Measurements from ENCODE around the gene LRCH1. TPM values are rescaled to one million over a fixed set of nuclear protein-coding genes. Genes with fewer than 3 reads are reported as not detected.
A peak's percentile ranks its signal among the peaks of the same experiment; 100 is the strongest.

Gene LRCH1
- total and polyA plus RNA-seq, 2 of the 13 experiments (the other 11 are each of a cell fraction or from before 2014, with no cell fraction given) = 4.1 to 12.6 TPM

DNA sequence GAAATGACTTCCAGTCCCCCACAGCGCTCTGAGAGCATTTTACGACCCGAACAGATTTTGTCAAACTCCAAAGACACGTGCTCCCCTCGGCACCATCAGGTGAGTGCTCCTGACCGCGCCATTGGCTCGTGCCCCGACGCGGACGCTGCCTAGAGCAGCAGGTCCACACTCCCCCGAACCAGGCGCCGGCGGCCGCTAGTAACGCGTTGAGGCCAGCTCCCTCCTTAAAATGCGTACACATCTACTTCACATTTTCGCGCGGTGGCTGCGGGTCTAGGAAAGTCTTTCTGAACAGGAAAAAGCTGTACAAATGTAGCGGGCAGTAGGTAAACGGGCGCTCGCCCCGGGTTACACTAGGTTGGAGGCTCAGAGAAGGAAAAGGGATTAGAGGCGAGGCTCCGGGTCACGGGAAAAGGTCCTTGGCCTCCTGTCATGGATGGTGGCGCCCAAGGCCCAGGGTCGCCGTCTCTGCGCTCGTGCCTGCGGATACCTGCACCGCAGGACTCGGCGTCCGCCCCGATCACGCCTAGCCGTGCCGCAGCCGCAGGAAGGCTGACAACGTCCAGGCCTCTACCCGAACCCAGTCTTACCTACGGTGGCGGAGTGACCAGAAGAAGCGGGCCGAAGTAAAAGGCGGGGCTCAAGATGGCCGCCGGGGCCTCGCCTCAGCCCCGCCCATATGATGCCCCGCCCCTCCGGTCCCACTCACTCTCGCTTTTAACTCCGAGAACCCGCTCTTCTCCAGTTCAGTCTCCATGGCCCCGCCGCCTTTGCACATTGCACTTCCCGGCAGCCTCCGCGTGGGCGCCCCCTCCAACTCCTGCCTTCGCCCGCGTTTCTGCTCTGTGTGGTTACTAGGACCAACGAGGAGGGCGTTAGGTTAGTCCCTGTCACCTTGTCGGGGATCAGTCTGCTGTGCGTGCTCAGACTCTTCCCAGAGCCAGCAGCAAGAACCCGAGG, 243.8 kb downstream of the LRCH1 start, which contains the start of gene ESD (continued):
- peak; percentile 81 for TF ChIP-seq ZNF30 (CRISPR knock-in tag; IDR thresholded peaks at IDR 0.05)
- no peak for TF ChIP-seq NBN (conservative IDR thresholded peaks at IDR 0.05)
- TF ChIP-seq RBAK (CRISPR knock-in tag; IDR thresholded peaks at IDR 0.05) = no peak
- TF ChIP-seq, protein P1, sequence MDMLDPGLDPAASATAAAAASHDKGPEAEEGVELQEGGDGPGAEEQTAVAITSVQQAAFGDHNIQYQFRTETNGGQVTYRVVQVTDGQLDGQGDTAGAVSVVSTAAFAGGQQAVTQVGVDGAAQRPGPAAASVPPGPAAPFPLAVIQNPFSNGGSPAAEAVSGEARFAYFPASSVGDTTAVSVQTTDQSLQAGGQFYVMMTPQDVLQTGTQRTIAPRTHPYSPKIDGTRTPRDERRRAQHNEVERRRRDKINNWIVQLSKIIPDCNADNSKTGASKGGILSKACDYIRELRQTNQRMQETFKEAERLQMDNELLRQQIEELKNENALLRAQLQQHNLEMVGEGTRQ (IDR thresholded peaks at IDR 0.05; ENCODE audit: low read depth, low read length) = peak; percentile 77
- TF ChIP-seq, protein P1 (CRISPR knock-in tag; IDR thresholded peaks at IDR 0.05; ENCODE audit: borderline replicate concordance) = peak; percentile 82; the same call in 1 of the 2 replicates
- peak; percentile 62; the same call in 1 of the 2 replicates for TF ChIP-seq ZNF556 (CRISPR knock-in tag; IDR thresholded peaks at IDR 0.05; ENCODE audit: borderline replicate concordance)
- TF ChIP-seq NKX3-1 (CRISPR knock-in tag; IDR thresholded peaks at IDR 0.05) = 0 out of 2 replicates have a peak, but pooled peaks have one; percentile 41
- TF ChIP-seq SATB2 (CRISPR knock-in tag; IDR thresholded peaks at IDR 0.05) = peak; percentile 39; the same call in 1 of the 2 replicates
- TF ChIP-seq, protein P2, sequence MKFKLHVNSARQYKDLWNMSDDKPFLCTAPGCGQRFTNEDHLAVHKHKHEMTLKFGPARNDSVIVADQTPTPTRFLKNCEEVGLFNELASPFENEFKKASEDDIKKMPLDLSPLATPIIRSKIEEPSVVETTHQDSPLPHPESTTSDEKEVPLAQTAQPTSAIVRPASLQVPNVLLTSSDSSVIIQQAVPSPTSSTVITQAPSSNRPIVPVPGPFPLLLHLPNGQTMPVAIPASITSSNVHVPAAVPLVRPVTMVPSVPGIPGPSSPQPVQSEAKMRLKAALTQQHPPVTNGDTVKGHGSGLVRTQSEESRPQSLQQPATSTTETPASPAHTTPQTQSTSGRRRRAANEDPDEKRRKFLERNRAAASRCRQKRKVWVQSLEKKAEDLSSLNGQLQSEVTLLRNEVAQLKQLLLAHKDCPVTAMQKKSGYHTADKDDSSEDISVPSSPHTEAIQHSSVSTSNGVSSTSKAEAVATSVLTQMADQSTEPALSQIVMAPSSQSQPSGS (CRISPR knock-in tag; IDR thresholded peaks at IDR 0.05) = peak; percentile 52; the same call in 1 of the 2 replicates
- TF ChIP-seq POLR2A (IDR thresholded peaks at IDR 0.05; ENCODE audit: insufficient read depth in 1 of 2, low read depth in 2 of 2, low read length in 2 of 2) = peak; percentile 75 to 89
- no peak for TF ChIP-seq HMGA1 (CRISPR knock-in tag; conservative IDR thresholded peaks at IDR 0.05)
- 0 out of 2 replicates have a peak, but pooled peaks have one; percentile 62 for TF ChIP-seq ZFAT (CRISPR knock-in tag; conservative IDR thresholded peaks at IDR 0.05)
- TF ChIP-seq MEF2D (CRISPR knock-in tag; IDR thresholded peaks at IDR 0.05) = peak; percentile 47; the same call in 1 of the 2 replicates
- TF ChIP-seq MAF1 (CRISPR knock-in tag; IDR thresholded peaks at IDR 0.05; ENCODE audit: borderline replicate concordance) = no peak; the same call in 1 of the 2 replicates
- TF ChIP-seq, protein P3, sequence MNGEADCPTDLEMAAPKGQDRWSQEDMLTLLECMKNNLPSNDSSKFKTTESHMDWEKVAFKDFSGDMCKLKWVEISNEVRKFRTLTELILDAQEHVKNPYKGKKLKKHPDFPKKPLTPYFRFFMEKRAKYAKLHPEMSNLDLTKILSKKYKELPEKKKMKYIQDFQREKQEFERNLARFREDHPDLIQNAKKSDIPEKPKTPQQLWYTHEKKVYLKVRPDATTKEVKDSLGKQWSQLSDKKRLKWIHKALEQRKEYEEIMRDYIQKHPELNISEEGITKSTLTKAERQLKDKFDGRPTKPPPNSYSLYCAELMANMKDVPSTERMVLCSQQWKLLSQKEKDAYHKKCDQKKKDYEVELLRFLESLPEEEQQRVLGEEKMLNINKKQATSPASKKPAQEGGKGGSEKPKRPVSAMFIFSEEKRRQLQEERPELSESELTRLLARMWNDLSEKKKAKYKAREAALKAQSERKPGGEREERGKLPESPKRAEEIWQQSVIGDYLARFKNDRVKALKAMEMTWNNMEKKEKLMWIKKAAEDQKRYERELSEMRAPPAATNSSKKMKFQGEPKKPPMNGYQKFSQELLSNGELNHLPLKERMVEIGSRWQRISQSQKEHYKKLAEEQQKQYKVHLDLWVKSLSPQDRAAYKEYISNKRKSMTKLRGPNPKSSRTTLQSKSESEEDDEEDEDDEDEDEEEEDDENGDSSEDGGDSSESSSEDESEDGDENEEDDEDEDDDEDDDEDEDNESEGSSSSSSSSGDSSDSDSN (CRISPR knock-in tag; IDR thresholded peaks at IDR 0.05) = peak; percentile 92
- no peak for TF ChIP-seq KLF15 (CRISPR knock-in tag; IDR thresholded peaks at IDR 0.05; ENCODE audit: borderline replicate concordance)
- TF ChIP-seq, protein P4, sequence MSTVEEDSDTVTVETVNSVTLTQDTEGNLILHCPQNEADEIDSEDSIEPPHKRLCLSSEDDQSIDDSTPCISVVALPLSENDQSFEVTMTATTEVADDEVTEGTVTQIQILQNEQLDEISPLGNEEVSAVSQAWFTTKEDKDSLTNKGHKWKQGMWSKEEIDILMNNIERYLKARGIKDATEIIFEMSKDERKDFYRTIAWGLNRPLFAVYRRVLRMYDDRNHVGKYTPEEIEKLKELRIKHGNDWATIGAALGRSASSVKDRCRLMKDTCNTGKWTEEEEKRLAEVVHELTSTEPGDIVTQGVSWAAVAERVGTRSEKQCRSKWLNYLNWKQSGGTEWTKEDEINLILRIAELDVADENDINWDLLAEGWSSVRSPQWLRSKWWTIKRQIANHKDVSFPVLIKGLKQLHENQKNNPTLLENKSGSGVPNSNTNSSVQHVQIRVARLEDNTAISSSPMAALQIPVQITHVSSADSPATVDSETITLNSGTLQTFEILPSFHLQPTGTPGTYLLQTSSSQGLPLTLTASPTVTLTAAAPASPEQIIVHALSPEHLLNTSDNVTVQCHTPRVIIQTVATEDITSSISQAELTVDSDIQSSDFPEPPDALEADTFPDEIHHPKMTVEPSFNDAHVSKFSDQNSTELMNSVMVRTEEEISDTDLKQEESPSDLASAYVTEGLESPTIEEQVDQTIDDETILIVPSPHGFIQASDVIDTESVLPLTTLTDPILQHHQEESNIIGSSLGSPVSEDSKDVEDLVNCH (CRISPR knock-in tag; IDR thresholded peaks at IDR 0.05) = no peak
- no peak for TF ChIP-seq NFE2 (CRISPR knock-in tag; IDR thresholded peaks at IDR 0.05)
- TF ChIP-seq ZNF282 (IDR thresholded peaks at IDR 0.05; ENCODE audit: partially characterized antibody) = no peak
- peak; percentile 46; the same call in 1 of the 2 replicates for TF ChIP-seq ZNF891 (CRISPR knock-in tag; IDR thresholded peaks at IDR 0.05)
- no peak for TF ChIP-seq ZNF367 (CRISPR knock-in tag; IDR thresholded peaks at IDR 0.05; ENCODE audit: borderline replicate concordance)

Measured in HepG2 (cell line).